PFSK-1 (cell line): Measurements from ENCODE around the gene PTCH1.

ENCODE experiments used
- POLR2AphosphoS5 ChIP-seq: IDR thresholded peaks from 2 replicates; pipeline ENCODE4 v1.6.1; 2012; ENCODE audit warnings: low read depth, mild to moderate bottlenecking, control low read depth, low read length, moderate library complexity
- REST ChIP-seq, 2 experiments: IDR thresholded peaks; 2 replicates each; pipeline versions ENCODE4 v1.6.1 to v1.8.0; 2011 to 2012; ENCODE audit warnings: low read depth in 2 of 2, low read length in 2 of 2, control low read depth in 1 of 2, inconsistent platforms in 1 of 2, mild to moderate bottlenecking in 1 of 2, moderate library complexity in 1 of 2; ENCODE audit not compliant: insufficient read depth in 1 of 2
- SIN3A ChIP-seq: IDR thresholded peaks from 2 replicates; pipeline ENCODE4 v1.6.1; 2012; ENCODE audit warnings: mild to moderate bottlenecking, low read length, moderate library complexity, borderline replicate concordance; ENCODE audit not compliant: insufficient read depth

- TF ChIP-seq POLR2AphosphoS5 (no peak), REST (IDR thresholded peaks at IDR 0.05; ENCODE audit: insufficient read depth in 1 of 2, low read depth in 2 of 2, low read length in 2 of 2) (no peak), SIN3A (no peak)
Observed at GRCh38 chr9:95499046-95499676, 17.6 kb downstream of the PTCH1 start.
